ENCODE measurements around the gene USP20.

DNA sequence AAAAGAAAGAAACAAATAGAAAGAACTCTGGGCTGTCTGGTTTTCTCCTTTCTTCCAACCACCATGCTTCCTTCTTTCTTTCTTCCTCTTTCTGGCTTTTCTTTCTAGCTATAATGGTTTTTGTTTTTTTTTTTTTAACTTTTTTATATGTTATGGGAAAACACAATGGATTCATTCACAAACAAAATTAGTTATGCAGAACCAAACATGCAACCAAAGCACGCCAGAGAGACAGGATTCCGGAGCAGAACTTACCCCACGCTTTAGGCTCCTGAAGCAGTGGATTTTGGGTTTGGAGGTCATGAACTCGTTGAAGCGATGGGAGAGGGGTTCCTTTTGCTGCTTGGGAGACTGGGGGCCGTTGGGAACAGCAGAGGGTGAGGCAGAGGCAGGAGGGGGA lies 88.3 kb downstream of the USP20 start:
- TF ChIP-seq SIN3A (IDR thresholded peaks at IDR 0.05; ENCODE audit: borderline replicate concordance, insufficient read depth, low read depth, low read length): no peak
- TF ChIP-seq, protein P1, sequence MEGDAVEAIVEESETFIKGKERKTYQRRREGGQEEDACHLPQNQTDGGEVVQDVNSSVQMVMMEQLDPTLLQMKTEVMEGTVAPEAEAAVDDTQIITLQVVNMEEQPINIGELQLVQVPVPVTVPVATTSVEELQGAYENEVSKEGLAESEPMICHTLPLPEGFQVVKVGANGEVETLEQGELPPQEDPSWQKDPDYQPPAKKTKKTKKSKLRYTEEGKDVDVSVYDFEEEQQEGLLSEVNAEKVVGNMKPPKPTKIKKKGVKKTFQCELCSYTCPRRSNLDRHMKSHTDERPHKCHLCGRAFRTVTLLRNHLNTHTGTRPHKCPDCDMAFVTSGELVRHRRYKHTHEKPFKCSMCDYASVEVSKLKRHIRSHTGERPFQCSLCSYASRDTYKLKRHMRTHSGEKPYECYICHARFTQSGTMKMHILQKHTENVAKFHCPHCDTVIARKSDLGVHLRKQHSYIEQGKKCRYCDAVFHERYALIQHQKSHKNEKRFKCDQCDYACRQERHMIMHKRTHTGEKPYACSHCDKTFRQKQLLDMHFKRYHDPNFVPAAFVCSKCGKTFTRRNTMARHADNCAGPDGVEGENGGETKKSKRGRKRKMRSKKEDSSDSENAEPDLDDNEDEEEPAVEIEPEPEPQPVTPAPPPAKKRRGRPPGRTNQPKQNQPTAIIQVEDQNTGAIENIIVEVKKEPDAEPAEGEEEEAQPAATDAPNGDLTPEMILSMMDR (IDR thresholded peaks at IDR 0.05): no peak
- TF ChIP-seq POLR2AphosphoS5 (IDR thresholded peaks at IDR 0.05; ENCODE audit: low read depth, low read length): no peak
- no peak for TF ChIP-seq TCF7L2 (IDR thresholded peaks at IDR 0.05; ENCODE audit: low read depth, low read length)
